Anterior cingulate cortex (tissue), 58 donors: ENCODE results near the gene SKP2.
"Not testable (repeated sequence)": the region's sequence is repeated elsewhere in the genome, so short reads cannot be mapped to it uniquely, and the experiment has no call there.

Experiments
- DNase-seq, 58 donors: peaks; one replicate each; lab custom pipeline; 2025; lab: John Stamatoyannopoulos, UW

Gene SKP2

DNA sequence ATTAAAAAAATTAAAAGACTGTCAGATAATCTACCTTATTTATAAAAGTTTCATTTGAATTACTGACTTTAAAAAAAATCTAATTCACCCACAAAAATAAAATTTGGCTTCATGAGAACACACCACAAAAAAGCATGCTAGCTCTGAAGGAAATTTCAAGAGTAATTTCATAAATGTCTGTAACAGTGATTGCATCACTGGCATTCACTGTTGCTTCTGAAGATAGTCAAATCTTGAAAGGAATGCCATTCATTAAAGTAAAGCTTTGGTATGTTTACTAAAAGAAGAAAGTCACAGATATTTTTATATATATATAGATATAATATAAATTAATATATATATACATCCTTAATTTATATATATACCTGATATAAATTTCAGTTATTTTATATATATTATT is 46.4 kb downstream of the SKP2 start:
- no peak for DNase-seq

DNA sequence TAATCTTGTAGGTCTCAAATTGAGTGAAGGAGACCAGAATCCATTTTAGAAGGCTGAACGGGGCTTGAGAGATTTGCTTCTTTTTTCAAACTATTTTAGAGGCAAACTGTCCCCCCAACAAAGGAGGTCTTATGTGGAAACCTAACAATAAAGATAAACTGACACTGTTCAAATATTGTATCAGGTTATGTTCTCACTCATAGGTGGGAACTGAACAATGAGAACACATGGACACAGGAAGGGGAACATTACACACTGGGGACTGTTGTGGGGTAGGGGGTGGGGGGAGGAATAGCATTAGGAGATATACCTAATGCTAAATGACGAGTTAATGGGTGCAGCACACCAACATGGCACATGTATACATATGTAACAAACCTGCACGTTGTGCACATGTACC is 46.9 kb downstream of the SKP2 start:
- DNase-seq = not testable (repeated sequence)

GRCh38 chr5:36199620-36200019 is 47.7 kb downstream of the SKP2 start:
- no peak for DNase-seq

GRCh38 chr5:36200513-36200912 is 48.6 kb downstream of the SKP2 start:
- no peak for DNase-seq

DNA sequence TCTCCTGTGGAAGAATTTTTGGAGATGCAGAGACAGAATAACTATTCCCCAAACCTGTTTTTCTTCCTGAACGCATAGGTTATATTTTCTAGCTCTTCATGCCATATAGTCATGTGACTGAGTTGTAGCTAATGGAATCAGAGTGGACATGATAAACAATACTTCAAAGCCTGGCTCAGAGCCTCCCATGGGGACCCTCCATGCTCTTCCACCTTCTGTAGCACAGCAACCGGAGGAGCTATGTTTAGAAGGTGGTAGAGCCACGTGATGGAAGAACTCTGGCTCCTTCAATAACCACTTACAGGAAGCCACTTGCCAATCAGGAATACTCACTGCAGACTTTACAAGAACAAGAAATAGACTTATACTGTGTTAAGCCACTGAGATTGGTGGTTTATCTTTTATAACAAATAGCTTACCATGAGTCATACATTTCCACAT is 50.6 kb downstream of the SKP2 start:
- no peak for DNase-seq

GRCh38 chr5:36205329-36205728 is 53.4 kb downstream of the SKP2 start:
- DNase-seq = no peak

- no peak for DNase-seq
Measured at GRCh38 chr5:36206913-36207312, 55.0 kb downstream of the SKP2 start.

- no peak for DNase-seq
Measured at GRCh38 chr5:36208786-36209185, 56.9 kb downstream of the SKP2 start.

DNA sequence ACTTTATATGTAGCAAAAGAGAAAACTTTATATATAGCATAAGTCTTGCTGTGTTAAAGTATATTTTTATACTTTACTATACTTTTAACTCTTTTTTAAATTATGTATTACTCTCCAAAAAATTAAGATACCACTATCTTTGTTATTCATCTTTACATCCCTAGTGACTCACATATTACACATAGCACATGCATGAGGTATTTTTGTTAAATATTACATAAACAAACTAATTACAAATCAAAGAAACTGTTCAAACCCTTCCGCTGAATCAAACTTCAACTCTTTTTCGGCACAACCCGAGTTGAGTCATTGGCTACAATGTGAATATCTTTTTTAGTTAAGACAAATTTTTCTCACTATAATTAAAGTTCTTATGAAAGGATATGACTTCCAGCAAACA is 57.8 kb downstream of the SKP2 start:
- no peak for DNase-seq

GRCh38 chr5:36214436-36214835 is 62.5 kb downstream of the SKP2 start:
- no peak for DNase-seq

- DNase-seq = no peak
Measured at GRCh38 chr5:36215910-36216309, 64.0 kb downstream of the SKP2 start.

DNA sequence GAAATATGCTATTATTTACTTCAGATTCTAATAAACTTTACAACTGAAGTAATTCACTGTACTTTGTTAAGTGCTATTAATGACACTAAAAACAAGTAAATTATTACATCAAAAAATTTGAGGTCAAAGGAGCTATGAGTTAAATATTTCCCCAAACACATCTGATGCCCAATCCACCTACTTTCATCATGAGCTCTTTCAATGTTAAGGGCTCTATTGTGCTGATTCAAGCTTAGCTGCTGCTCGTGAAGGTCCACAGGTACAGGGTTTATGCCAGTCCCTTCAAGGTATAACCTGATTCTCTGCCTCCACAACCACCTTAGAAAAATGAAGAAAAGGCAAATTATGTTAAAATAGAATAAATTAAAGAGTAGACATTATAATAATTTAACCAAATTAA is 65.7 kb downstream of the SKP2 start:
- DNase-seq = no peak

DNA sequence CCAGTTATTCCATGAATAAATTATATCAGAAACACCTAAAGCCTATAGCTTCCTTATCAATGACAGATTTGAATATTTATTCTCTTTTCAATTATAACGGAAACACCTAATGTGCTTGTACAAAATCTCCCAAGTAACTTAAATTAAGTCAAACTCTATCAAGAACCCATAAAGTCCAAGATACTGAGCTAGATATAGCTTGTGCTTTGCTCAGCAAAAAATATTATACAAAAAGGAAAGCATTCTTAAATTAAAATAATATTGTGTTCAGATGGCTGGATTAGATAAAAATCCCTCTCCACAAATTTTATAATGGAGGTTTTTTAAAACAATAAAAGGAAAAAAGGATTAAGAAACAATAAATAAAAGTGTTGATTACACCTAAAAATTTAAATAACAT is 66.1 kb downstream of the SKP2 start:
- no peak for DNase-seq

GRCh38 chr5:36222620-36223019 is 70.7 kb downstream of the SKP2 start:
- DNase-seq = no peak

DNA sequence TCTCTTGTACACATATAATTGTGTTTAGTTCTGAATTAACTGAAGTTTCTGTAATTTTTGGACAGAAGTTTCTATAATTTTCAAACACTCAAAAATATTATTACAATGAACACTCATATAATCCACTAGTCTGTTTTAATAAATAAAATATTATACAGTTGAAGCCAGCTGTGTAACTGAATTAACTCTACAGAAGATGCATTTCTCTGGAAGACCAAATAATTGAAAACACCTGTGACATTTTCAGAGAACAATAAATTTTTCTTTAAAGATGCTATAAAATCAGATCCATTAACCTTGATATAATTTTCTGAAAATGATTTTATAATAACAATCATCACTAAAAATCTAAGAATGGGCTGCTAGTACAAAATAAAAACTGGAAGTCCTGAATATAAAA is 75.1 kb downstream of the SKP2 start:
- DNase-seq = no peak

DNA sequence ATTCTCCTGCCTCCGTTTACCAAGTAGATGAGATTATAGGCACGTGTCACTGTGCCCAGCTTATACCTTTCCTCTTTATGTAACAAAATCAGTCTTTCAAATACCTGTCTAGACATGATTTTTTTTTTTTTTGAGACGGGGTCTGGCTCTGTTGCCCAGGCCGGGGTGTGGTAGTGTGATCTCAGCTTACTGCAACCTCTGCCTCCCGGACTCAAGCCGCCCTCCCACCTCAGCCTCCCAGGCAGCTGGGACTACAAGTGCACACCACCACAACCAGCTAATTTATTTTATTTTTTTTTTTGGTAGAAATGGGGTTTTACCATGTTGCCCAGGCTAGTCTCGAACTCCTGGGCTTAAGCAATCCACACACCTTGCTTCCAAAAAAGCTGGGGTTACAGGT is 76.6 kb downstream of the SKP2 start:
- no peak for DNase-seq

- DNase-seq = no peak
Measured at GRCh38 chr5:36230151-36230790, 78.4 kb downstream of the SKP2 start.

- DNase-seq = no peak
Measured at GRCh38 chr5:36232533-36232932, 80.6 kb downstream of the SKP2 start.
